ENCODE data around the gene SPDYC. TPM values are rescaled to one million over a fixed set of nuclear protein-coding genes. Genes with fewer than 3 reads are reported as not detected.

Gene SPDYC
- total and polyA plus RNA-seq, 2 of the 13 experiments (the other 11 are each of a cell fraction or from before 2014, with no cell fraction given), result 0.15 to 0.33 TPM

DNA sequence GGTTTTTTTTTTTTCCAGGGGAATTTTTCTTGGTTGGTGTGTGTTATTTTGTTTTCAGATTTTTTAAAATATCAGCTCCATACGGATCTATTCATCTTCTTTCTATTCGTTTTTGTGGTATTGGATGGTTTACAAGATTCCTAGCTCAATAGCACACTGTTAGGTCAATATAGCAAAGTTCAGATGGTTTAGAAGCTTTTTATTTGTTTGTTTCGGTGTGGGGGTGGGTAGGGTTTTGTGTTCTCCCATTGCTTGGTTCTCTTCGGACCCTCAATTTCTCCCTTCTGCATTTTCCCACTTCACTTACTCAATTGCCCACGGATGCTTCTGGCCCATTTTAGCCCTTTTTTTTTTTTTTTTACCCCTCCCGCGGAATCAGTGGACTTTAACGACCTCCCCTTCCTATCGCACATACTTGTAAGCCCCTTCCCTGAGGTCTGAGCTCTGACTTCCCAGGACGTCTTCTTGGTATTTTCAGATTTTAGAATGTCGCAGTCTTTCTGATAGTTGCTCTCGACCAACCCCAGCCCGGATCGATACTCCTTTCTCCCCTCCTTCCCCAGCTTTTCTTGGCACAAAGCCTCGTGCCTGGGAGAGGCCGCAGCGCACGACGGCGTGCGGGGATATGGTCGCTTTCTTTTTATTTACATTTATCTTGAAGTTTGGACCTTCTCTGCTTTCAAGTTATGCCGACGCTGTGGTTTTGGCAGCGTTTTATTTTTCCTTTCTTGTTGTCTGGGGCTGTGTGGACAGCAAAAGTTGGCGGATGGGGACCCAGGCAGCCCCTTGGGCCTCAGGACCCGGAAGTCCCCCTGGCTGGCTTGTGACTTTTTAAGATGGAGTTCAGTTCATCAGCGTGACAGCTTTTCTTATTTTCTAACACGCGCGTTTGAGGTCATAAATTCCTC, 4.4 kb upstream of the SPDYC start (continued):
- TF ChIP-seq CENPT (CRISPR knock-in tag; IDR thresholded peaks at IDR 0.05; ENCODE audit: low read depth) (no peak), SIN3B (IDR thresholded peaks at IDR 0.05; ENCODE audit: low read length) (no peak), HHEX (CRISPR knock-in tag; IDR thresholded peaks at IDR 0.05) (no peak), ZFP62 (CRISPR knock-in tag; IDR thresholded peaks at IDR 0.05) (no peak), POLR2G (IDR thresholded peaks at IDR 0.05; ENCODE audit: low read depth, low read length) (peak; percentile 85), ZKSCAN8 (CRISPR knock-in tag; IDR thresholded peaks at IDR 0.05; ENCODE audit: borderline replicate concordance) (0 out of 2 replicates have a peak, but pooled peaks have one; percentile 51), DNMT1 (CRISPR knock-in tag; IDR thresholded peaks at IDR 0.05) (no peak), CBX2 (IDR thresholded peaks at IDR 0.05; ENCODE audit: low read depth, low read length) (no peak), CBX2 (CRISPR knock-in tag; IDR thresholded peaks at IDR 0.05; ENCODE audit: low read depth) (no peak), MAZ (IDR thresholded peaks at IDR 0.05; ENCODE audit: borderline replicate concordance, low read depth, low read length) (no peak), MAZ (CRISPR knock-in tag; IDR thresholded peaks at IDR 0.05; ENCODE audit: low read depth) (no peak), KMT2B (CRISPR knock-in tag; IDR thresholded peaks at IDR 0.05) (no peak), ZNF354B (CRISPR knock-in tag; IDR thresholded peaks at IDR 0.05) (no peak), ZFAT (CRISPR knock-in tag; conservative IDR thresholded peaks at IDR 0.05) (no peak), ZNF251 (CRISPR knock-in tag; IDR thresholded peaks at IDR 0.05) (no peak), SYNCRIP (IDR thresholded peaks at IDR 0.05; ENCODE audit: insufficient read depth, low read depth, low read length) (no peak), ZNF703 (CRISPR knock-in tag; IDR thresholded peaks at IDR 0.05; ENCODE audit: borderline replicate concordance) (peak; percentile 33; the same call in 1 of the 2 replicates), ZBTB8A (CRISPR knock-in tag; IDR thresholded peaks at IDR 0.05; ENCODE audit: borderline replicate concordance, low read depth) (no peak), ZNF292 (CRISPR knock-in tag; IDR thresholded peaks at IDR 0.05; ENCODE audit: borderline replicate concordance, low read depth) (0 out of 2 replicates have a peak, but pooled peaks have one; percentile 9), HOXD1 (CRISPR knock-in tag; IDR thresholded peaks at IDR 0.05) (no peak), ZNF138 (CRISPR knock-in tag; IDR thresholded peaks at IDR 0.05; ENCODE audit: low read depth) (no peak), KLF6 (CRISPR knock-in tag; IDR thresholded peaks at IDR 0.05) (no peak), GATA4 (IDR thresholded peaks at IDR 0.05; ENCODE audit: borderline replicate concordance, low read depth) (no peak)
- TF ChIP-seq, protein P1, sequence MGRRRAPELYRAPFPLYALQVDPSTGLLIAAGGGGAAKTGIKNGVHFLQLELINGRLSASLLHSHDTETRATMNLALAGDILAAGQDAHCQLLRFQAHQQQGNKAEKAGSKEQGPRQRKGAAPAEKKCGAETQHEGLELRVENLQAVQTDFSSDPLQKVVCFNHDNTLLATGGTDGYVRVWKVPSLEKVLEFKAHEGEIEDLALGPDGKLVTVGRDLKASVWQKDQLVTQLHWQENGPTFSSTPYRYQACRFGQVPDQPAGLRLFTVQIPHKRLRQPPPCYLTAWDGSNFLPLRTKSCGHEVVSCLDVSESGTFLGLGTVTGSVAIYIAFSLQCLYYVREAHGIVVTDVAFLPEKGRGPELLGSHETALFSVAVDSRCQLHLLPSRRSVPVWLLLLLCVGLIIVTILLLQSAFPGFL (CRISPR knock-in tag; IDR thresholded peaks at IDR 0.05), result no peak
- TF ChIP-seq, protein P2, sequence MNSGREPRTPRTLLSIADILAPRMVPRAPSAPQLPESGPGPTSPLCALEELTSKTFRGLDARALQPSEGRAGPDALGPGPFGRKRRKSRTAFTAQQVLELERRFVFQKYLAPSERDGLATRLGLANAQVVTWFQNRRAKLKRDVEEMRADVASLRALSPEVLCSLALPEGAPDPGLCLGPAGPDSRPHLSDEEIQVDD (CRISPR knock-in tag; IDR thresholded peaks at IDR 0.05; ENCODE audit: borderline replicate concordance), result no peak; the same call in 1 of the 2 replicates
- TF ChIP-seq, protein P3, sequence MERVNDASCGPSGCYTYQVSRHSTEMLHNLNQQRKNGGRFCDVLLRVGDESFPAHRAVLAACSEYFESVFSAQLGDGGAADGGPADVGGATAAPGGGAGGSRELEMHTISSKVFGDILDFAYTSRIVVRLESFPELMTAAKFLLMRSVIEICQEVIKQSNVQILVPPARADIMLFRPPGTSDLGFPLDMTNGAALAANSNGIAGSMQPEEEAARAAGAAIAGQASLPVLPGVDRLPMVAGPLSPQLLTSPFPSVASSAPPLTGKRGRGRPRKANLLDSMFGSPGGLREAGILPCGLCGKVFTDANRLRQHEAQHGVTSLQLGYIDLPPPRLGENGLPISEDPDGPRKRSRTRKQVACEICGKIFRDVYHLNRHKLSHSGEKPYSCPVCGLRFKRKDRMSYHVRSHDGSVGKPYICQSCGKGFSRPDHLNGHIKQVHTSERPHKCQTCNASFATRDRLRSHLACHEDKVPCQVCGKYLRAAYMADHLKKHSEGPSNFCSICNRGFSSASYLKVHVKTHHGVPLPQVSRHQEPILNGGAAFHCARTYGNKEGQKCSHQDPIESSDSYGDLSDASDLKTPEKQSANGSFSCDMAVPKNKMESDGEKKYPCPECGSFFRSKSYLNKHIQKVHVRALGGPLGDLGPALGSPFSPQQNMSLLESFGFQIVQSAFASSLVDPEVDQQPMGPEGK (CRISPR knock-in tag; IDR thresholded peaks at IDR 0.05), result peak; percentile 75
- TF ChIP-seq, protein P4, sequence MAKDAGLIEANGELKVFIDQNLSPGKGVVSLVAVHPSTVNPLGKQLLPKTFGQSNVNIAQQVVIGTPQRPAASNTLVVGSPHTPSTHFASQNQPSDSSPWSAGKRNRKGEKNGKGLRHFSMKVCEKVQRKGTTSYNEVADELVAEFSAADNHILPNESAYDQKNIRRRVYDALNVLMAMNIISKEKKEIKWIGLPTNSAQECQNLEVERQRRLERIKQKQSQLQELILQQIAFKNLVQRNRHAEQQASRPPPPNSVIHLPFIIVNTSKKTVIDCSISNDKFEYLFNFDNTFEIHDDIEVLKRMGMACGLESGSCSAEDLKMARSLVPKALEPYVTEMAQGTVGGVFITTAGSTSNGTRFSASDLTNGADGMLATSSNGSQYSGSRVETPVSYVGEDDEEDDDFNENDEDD (CRISPR knock-in tag; IDR thresholded peaks at IDR 0.05; ENCODE audit: borderline replicate concordance), result peak; percentile 69; the same call in 1 of the 2 replicates

Data from HepG2 (cell line).